ENCODE measurements around the gene RRAS2. TPM values are rescaled to one million over a fixed set of nuclear protein-coding genes. Genes with fewer than 3 reads are reported as not detected.

RRAS2 gene
- total RNA-seq, 1 donor from 2014 or later = 47.1 TPM

GRCh38 chr11:14335712-14336111 is 23.3 kb downstream of the RRAS2 start:
- no peaks in the 10 kb centered on the region for H3K36me3 ChIP-seq
- H3K4me3 ChIP-seq = no peak overlapping the region
- ATAC-seq (no peak), DNase-seq (no peak)
- H3K27ac ChIP-seq = no peak overlapping the region
- H3K4me1 ChIP-seq = no peaks in the 10 kb centered on the region
- H3K27me3 ChIP-seq = no peaks in the 10 kb centered on the region
- H3K9me3 ChIP-seq = peaks cover 8% of the 10 kb centered on the region
- intact Hi-C loops (cut with DNase I) = no loop called here
- no peak for TF ChIP-seq CTCF (IDR thresholded peaks at IDR 0.05)

GRCh38 chr11:14334893-14335292 is 24.1 kb downstream of the RRAS2 start:
- Histone ChIP-seq H3K4me1 (no peaks in the 10 kb centered on the region), H3K27me3 (no peaks in the 10 kb centered on the region), H3K4me3 (no peak overlapping the region), H3K27ac (no peak overlapping the region), H3K36me3 (no peaks in the 10 kb centered on the region), H3K9me3 (peaks cover 8% of the 10 kb centered on the region)
- TF ChIP-seq CTCF (IDR thresholded peaks at IDR 0.05) = no peak
- DNase-seq = no peak
- intact Hi-C loops (cut with DNase I) = no loop called here
- no peak for ATAC-seq

GRCh38 chr11:14334192-14334591 is 24.8 kb downstream of the RRAS2 start:
- no peaks in the 10 kb centered on the region for H3K27me3 ChIP-seq
- intact Hi-C loops (cut with DNase I) = no loop called here
- H3K27ac ChIP-seq = no peak overlapping the region

GRCh38 chr11:14331476-14332136 is 27.4 kb downstream of the RRAS2 start:
- ATAC-seq = no peak

More at GRCh38 chr11:14334192-14334591, 24.8 kb downstream of the RRAS2 start:
- H3K4me1 ChIP-seq = no peaks in the 10 kb centered on the region
- ATAC-seq = no peak
- peaks cover 8% of the 10 kb centered on the region for H3K9me3 ChIP-seq
- H3K36me3 ChIP-seq = no peaks in the 10 kb centered on the region
- TF ChIP-seq CTCF (IDR thresholded peaks at IDR 0.05) = no peak
- DNase-seq = no peak
- no peak overlapping the region for H3K4me3 ChIP-seq

GRCh38 chr11:14330881-14331280 is 28.1 kb downstream of the RRAS2 start:
- H3K27ac ChIP-seq = no peak overlapping the region
- no peak for ATAC-seq

More at GRCh38 chr11:14331476-14332136, 27.4 kb downstream of the RRAS2 start:
- DNase-seq = no peak
- Histone ChIP-seq H3K27ac (no peak overlapping the region), H3K4me1 (no peaks in the 10 kb centered on the region), H3K4me3 (no peak overlapping the region), H3K27me3 (no peaks in the 10 kb centered on the region), H3K36me3 (no peaks in the 10 kb centered on the region), H3K9me3 (peaks cover 3% of the 10 kb centered on the region)
- no peak for TF ChIP-seq CTCF (IDR thresholded peaks at IDR 0.05)
- intact Hi-C loops (cut with DNase I) = no loop called here

More at GRCh38 chr11:14330881-14331280, 28.1 kb downstream of the RRAS2 start:
- intact Hi-C loops (cut with DNase I) = no loop called here
- no peaks in the 10 kb centered on the region for H3K36me3 ChIP-seq
- H3K9me3 ChIP-seq = no peaks in the 10 kb centered on the region
- no peak for DNase-seq
- H3K4me3 ChIP-seq = no peak overlapping the region
- no peaks in the 10 kb centered on the region for H3K4me1 ChIP-seq
- H3K27me3 ChIP-seq = no peaks in the 10 kb centered on the region
- TF ChIP-seq CTCF (IDR thresholded peaks at IDR 0.05) = no peak

Measured in upper lobe of right lung (tissue), 1 donor.